Spleen (tissue), 11 donors: ENCODE results near the gene FAN1. TPM values are rescaled to one million over a fixed set of nuclear protein-coding genes. Genes with fewer than 3 reads are reported as not detected.

Experiments used
- DNase-seq: peaks from one replicate; pipeline ENCODE4 v3.0.0-alpha.2; 2020
- H3K27ac ChIP-seq, 8 donors: fragments of 200-600 bp; sonication (generic) in 7 of 8; 1 replicate in 4 of 8; 2 replicates in 4 of 8; pipeline versions ENCODE4 v1.5.0 to v1.8.0; 2016 to 2021; ENCODE audit warnings: inconsistent platforms in 4 of 8, mild to moderate bottlenecking in 4 of 8, moderate library complexity in 1 of 8
- H3K27me3 ChIP-seq, 7 donors: fragments of 200-600 bp; sonication (generic) in 6 of 7; replicated peaks in 1 of 7; 1 replicate in 4 of 7; 2 replicates in 3 of 7; pipeline versions ENCODE4 v1.5.0 to v1.8.0; 2016 to 2021; ENCODE audit warnings: inconsistent platforms in 3 of 7, mild to moderate bottlenecking in 1 of 7
- H3K36me3 ChIP-seq, 6 donors: fragments of 200-600 bp; sonication (generic) in 5 of 6; 1 replicate in 4 of 6; 2 replicates in 2 of 6; pipeline versions ENCODE4 v1.5.0 to v1.8.0; 2016 to 2021; ENCODE audit warnings: inconsistent platforms in 2 of 6
- H3K4me1 ChIP-seq, 6 donors: fragments of 200-600 bp; sonication (generic) in 5 of 6; 1 replicate in 3 of 6; 2 replicates in 3 of 6; pipeline versions ENCODE4 v1.5.0 to v1.8.0; 2016 to 2021; ENCODE audit warnings: inconsistent platforms in 3 of 6
- H3K4me3 ChIP-seq, 8 donors: fragments of 200-600 bp; sonication (generic) in 7 of 8; 1 replicate in 4 of 8; 2 replicates in 4 of 8; pipeline versions ENCODE4 v1.5.0 to v1.8.0; 2016 to 2021; ENCODE audit warnings: inconsistent platforms in 4 of 8, mild to moderate bottlenecking in 4 of 8, moderate library complexity in 2 of 8
- H3K9me3 ChIP-seq, 8 donors: fragments of 200-600 bp; sonication (generic) in 7 of 8; 1 replicate in 4 of 8; 2 replicates in 4 of 8; pipeline versions ENCODE4 v1.5.0 to v1.8.0; 2016 to 2021; ENCODE audit warnings: inconsistent platforms in 4 of 8
- CTCF ChIP-seq, 11 experiments: fragments of 200-600 bp in 7 of 11; fragments of 450-650 bp in 4 of 11; sonication (generic) in 4 of 11; IDR thresholded peaks in 8 of 11; conservative IDR thresholded peaks in 3 of 11; 1 replicate in 7 of 11; 2 replicates in 4 of 11; pipeline versions ENCODE4 v1.4.0 to v1.8.0; 2016 to 2021; ENCODE audit warnings: antibody characterized with exemption in 11 of 11, inconsistent platforms in 4 of 11, mild to moderate bottlenecking in 1 of 11
- POLR2A ChIP-seq, 3 donors: fragments of 450-650 bp; IDR thresholded peaks; one replicate each; pipeline ENCODE4 v1.5.1; 2017; ENCODE audit warnings: antibody characterized with exemption in 3 of 3, mild to moderate bottlenecking in 1 of 3
- POLR2AphosphoS5 ChIP-seq, 3 donors: sonication (generic); formaldehyde crosslinking; IDR thresholded peaks; one replicate each; pipeline ENCODE4 v1.5.1; 2017; ENCODE audit warnings: antibody characterized with exemption in 3 of 3
- WGBS, 5 donors: extraction: QIAGEN DNeasy Blood & Tissue Kit in 3 of 5; methylation state at CpG; one replicate each; pipeline versions ENCODE4 v1.1.5 to v1.1.7; 2013 to 2018; 5-methylcytosine and 5-hydroxymethylcytosine counted together
- intact Hi-C: fragments of 100-400 bp; cut with DNase I; formaldehyde crosslinking; loops from one replicate; pipeline ENCODE4 v1.15.0; 2023; ENCODE audit warnings: low total_unique reads
- polyA plus RNA-seq, 3 donors: library from polyadenylated mRNA; stranded (reverse); fragments of 200-250 nt; gene quantifications; one replicate each; pipeline ENCODE4 v1.2.1, GENCODE V29; 2013
- total RNA-seq, 7 donors: library from RNA; depleted of rRNA in 3 of 7; stranded (reverse); fragments of >200 nt in 3 of 7; fragmentation: NEBNext Ultra II Directional in 4 of 7; extraction: Animal tissue kit (Norgen Biotek cat#: 25700) in 4 of 7; gene quantifications; one replicate each; pipeline versions ENCODE4 v1.1.0 to v1.2.1, GENCODE V29; 2016 to 2021
- donor health status: healthy with polysubstance abuse.
- donor health status: DM: no; HTN: no; CAD: no; lungs with moderate emphysema.
- donor health status: DM: no; HTN: no; CAD: no.
- donor health status: Bipolar disorder and iron deficiency.
- donor health status: healthy.
- donor health status: DM: no; HTN: no; CAD: no.
- donor health status: DM: yes; HTN: yes; CAD: no.

FAN1 gene
- total and polyA plus RNA-seq, 10 donors: 6.5 to 22.1 (median 12.6) TPM

DNA sequence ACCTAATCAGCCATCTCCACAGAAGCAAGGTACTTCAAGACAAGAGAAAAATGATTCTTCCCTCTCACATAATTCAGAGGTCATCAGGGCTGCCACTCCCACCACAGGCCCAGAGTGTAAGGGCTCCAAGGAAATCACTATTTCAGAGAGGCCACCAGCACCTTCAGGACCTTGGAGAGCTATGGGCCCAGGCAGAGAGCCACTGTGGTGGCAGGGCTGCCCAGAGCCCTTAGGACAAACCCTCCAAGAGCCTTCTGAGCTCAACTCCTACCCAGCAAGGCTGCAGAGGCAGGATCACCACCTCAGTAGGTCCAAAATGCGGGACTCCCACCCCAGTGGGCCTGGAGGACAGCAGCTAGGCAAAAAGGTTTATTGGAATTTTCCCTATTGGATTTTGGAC lies 17.9 kb upstream of the FAN1 start:
- Histone ChIP-seq H3K27ac (no peak overlapping the region), H3K27me3 (peaks cover 0 to 8% (median 0%) of the 10 kb centered on the region in 7 donors), H3K4me3 (no peak overlapping the region), H3K4me1 (no peaks in the 10 kb centered on the region), H3K36me3 (no peaks in the 10 kb centered on the region), H3K9me3 (peaks cover 0 to 1% (median 0%) of the 10 kb centered on the region in 8 donors)
- no peak for DNase-seq
- 67 to 88% (median 79%) methylated on average over 1 of the region's 1 CpG for WGBS, 5 donors
- intact Hi-C loops: no loop called here
- TF ChIP-seq POLR2A (IDR thresholded peaks at IDR 0.05) (no peak), POLR2AphosphoS5 (IDR thresholded peaks at IDR 0.05) (no peak), CTCF (IDR thresholded peaks at IDR 0.05 in 8 of 11, conservative IDR thresholded peaks at IDR 0.05 in 3 of 11) (no peak)

- no peaks in the 10 kb centered on the region for H3K27me3 ChIP-seq
- peaks cover 0 to under 1% (median 0%) of the 10 kb centered on the region in 6 donors for H3K4me1 ChIP-seq
- no peak for DNase-seq
- intact Hi-C loops: no loop called here
- TF ChIP-seq CTCF (IDR thresholded peaks at IDR 0.05 in 8 of 11, conservative IDR thresholded peaks at IDR 0.05 in 3 of 11): no peak
- TF ChIP-seq POLR2A (IDR thresholded peaks at IDR 0.05): no peak
- 68 to 87% (median 83%) methylated on average over 4 of the region's 4 CpGs for WGBS, 5 donors
- no peak overlapping the region for H3K27ac ChIP-seq
- no peaks in the 10 kb centered on the region for H3K9me3 ChIP-seq
- H3K36me3 ChIP-seq: no peaks in the 10 kb centered on the region
- no peak overlapping the region for H3K4me3 ChIP-seq
These were observed 14.5 kb upstream of the FAN1 start for GRCh38 chr15:30889196-30889595.

- TF ChIP-seq CTCF (IDR thresholded peaks at IDR 0.05 in 8 of 11, conservative IDR thresholded peaks at IDR 0.05 in 3 of 11) (no peak), POLR2A (IDR thresholded peaks at IDR 0.05) (no peak), POLR2AphosphoS5 (IDR thresholded peaks at IDR 0.05) (no peak)
- H3K9me3 ChIP-seq: no peaks in the 10 kb centered on the region
- H3K4me3 ChIP-seq: no peak overlapping the region
These were observed 8.1 kb upstream of the FAN1 start for GRCh38 chr15:30895461-30896210.

DNA sequence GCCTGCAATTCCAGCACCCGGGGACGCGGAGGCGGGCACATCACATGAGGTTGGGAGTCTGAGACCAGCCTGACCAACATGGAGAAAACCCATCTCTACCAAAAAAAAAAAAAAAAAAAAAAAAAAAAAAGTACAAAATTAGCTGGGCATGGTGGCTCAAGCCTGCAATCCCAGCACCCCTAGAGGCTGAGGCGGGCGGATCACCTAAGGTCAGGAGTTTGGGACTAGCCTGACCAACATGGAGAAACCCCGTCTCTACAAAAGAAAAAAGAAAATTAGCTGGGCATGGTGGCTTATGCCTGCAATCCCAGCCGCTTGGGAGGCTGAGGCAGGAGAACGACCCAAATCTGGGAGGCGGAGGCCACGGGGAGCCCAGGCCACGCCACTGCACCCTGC lies 7.5 kb upstream of the FAN1 start:
- H3K27me3 ChIP-seq: no peaks in the 10 kb centered on the region
- intact Hi-C loops: no loop called here
- H3K4me3 ChIP-seq: no peak overlapping the region
- H3K9me3 ChIP-seq: no peaks in the 10 kb centered on the region
- peaks cover 0 to 7% (median 0%) of the 10 kb centered on the region in 6 donors for H3K4me1 ChIP-seq
- no peaks in the 10 kb centered on the region for H3K36me3 ChIP-seq
- H3K27ac ChIP-seq: no peak overlapping the region
- TF ChIP-seq CTCF (IDR thresholded peaks at IDR 0.05 in 8 of 11, conservative IDR thresholded peaks at IDR 0.05 in 3 of 11) (no peak), POLR2AphosphoS5 (IDR thresholded peaks at IDR 0.05) (no peak), POLR2A (IDR thresholded peaks at IDR 0.05) (no peak)
- no peak for DNase-seq
- 89 to 93% (median 91%) methylated on average over 11 to 12 of the region's 12 CpGs for WGBS, 5 donors

More at GRCh38 chr15:30895461-30896210, 8.1 kb upstream of the FAN1 start:
- Histone ChIP-seq H3K27ac (no peak overlapping the region), H3K27me3 (no peaks in the 10 kb centered on the region), H3K36me3 (no peaks in the 10 kb centered on the region), H3K4me1 (peaks cover 0 to 7% (median 0%) of the 10 kb centered on the region in 6 donors)
- DNase-seq: no peak
- WGBS, 5 donors: 89 to 95% (median 94%) methylated on average over 33 of the region's 33 CpGs
- intact Hi-C loops: no loop called here
